GM12874 (cell line): ENCODE data around the gene IL1A.

Experiments used
- TF ChIP-seq, protein P1 (sequence below): IDR thresholded peaks from 2 replicates; pipeline ENCODE4 v1.5.1; 2011; ENCODE audit warnings: low read depth, mild to moderate bottlenecking, control low read depth, low read length, moderate library complexity; ENCODE audit not compliant: insufficient read depth

Gene IL1A, protein sequence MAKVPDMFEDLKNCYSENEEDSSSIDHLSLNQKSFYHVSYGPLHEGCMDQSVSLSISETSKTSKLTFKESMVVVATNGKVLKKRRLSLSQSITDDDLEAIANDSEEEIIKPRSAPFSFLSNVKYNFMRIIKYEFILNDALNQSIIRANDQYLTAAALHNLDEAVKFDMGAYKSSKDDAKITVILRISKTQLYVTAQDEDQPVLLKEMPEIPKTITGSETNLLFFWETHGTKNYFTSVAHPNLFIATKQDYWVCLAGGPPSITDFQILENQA

DNA sequence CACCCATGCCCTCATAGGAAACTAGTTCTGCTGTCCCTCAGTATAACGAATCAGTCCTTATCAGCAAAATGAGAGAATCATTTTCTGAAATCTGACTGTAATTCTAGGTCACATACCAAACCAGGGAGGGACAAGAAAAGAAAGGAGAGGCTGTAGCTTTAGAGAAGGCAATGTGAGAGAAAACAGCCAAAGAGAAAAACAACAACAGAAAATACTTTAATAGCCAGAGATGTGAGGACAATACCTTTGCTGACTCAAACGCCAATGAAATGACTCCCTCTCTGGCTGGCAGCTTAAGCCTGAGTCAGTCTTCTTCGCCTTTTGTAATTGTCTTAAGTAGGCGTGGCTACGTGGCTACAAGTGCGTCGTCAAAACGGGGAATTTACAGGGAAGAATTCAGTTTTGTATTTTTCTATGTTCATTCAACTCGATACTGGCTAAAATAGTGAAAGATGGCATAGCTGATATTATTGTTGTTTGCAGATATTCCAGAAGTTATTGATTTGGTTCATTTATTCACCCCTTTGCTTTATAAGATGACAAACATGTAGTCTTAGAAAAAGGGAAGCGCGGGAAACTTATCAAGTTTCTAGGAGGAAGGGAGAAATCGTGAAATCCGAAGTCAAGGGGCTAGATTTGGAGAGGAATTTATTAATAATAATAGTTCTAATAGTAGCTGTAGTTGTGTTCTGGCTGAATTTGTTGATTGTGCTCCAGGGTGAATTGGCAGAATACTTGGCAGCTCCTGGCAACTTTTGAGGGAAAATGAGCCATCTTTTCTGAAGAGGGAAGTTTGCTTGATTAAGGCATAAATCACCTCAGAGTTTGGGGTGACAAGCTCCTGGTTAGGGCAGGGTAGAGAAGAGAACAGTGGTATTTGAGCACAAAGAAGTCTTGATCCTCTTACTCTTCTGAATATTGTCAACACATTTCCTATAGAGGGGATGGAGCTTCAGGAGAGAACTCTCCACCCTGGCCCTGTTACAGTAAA, at the start of gene IL1A:
Gene IL1A (minus strand): TSS at position 295 of the 991 bp plus-strand sequence. CDS start 723 bp downstream, outside the sequence.
- TF ChIP-seq, protein P1, sequence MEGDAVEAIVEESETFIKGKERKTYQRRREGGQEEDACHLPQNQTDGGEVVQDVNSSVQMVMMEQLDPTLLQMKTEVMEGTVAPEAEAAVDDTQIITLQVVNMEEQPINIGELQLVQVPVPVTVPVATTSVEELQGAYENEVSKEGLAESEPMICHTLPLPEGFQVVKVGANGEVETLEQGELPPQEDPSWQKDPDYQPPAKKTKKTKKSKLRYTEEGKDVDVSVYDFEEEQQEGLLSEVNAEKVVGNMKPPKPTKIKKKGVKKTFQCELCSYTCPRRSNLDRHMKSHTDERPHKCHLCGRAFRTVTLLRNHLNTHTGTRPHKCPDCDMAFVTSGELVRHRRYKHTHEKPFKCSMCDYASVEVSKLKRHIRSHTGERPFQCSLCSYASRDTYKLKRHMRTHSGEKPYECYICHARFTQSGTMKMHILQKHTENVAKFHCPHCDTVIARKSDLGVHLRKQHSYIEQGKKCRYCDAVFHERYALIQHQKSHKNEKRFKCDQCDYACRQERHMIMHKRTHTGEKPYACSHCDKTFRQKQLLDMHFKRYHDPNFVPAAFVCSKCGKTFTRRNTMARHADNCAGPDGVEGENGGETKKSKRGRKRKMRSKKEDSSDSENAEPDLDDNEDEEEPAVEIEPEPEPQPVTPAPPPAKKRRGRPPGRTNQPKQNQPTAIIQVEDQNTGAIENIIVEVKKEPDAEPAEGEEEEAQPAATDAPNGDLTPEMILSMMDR: no peak

DNA sequence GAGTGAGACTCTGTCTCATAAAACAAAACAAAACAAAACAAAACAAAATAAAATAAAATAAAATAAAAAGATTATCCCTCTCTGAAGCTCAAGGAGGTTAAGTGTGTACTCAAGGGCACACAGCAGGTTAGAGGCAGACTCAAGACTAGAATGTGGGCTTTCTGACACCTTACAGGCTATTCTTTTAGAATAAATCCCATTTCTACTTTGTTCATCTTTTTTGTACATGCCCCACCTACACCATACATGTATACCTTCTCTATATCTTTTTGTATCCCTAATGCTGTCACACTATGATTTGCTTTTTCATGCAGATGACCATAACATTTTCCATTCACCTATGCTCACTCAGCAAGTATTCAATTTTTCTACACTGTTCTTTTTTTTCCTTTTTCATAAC, 49.7 kb upstream of the IL1A start:
- TF ChIP-seq, protein P1: no peak

DNA sequence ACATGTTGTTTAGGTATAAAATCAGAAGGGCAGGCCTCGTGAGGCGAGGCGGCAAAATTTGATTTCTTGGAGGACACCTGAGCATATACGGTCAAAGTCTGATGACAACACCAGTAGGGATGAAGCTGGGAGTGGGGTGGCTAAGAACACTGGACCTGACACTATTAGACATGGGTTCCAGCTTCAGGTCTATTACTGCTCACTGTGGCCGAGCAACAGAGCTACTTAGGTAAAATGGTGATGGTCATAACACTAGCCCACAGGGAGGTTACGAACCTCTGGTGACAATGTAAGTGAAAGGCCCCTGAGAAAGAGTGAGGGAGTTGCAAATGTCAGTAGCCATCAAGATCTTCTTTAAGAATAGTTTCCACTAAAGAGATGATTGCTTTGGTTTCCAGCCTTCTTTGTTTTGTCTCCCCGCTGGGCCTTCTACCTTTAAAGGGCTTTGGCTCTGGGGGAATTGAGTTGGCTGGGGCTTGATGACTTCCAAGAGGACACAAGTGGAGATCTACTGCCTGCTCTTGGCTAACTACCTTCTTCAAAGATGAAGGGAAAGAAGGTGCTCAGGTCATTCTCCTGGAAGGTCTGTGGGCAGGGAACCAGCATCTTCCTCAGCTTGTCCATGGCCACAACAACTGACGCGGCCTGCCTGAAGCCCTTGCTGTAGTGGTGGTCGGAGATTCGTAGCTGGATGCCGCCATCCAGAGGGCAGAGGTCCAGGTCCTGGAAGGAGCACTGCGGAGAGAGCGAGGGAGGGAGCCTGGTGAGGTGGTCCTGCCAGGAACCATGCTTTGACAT, 48.7 kb upstream of the IL1A start:
- TF ChIP-seq, protein P1: no peak

DNA sequence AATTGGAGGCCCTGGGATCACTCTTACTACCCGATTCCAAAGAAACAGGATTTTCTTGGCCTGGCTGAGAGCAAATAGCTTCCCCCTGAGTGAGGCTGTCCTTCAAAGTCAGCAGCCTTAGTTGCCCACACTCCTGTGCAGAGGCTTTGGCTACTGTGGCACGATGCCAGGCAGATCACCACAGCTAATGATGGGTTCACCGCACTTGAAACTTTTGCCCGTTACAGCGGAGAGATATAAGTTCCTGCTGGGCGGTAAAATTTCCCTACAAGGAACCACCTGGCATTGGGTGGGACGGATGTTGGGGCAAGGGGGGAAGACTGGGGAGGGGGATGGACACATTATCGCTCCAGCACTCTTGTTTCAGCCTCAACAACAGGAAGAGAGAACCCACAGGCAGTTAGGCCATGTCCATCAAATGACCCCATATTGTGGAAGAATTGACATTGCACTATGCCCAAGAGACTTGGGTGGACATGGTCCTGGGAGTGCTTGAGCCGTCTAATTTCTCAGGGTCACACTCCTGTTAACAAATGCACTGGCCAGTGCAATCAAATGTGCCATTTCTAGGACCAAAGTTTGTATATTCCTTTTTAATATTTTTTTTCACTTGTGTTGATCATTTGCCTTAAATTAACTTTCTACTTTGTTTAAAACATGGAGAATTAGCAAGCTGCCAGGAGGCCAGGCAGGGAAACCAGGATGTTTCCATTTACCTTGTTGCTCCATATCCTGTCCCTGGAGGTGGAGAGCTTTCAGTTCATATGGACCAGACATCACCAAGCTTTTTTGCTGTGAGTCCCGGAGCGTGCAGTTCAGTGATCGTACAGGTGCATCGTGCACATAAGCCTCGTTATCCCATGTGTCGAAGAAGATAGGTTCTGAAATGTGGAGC, 47.9 kb upstream of the IL1A start:
- TF ChIP-seq, protein P1: no peak

DNA sequence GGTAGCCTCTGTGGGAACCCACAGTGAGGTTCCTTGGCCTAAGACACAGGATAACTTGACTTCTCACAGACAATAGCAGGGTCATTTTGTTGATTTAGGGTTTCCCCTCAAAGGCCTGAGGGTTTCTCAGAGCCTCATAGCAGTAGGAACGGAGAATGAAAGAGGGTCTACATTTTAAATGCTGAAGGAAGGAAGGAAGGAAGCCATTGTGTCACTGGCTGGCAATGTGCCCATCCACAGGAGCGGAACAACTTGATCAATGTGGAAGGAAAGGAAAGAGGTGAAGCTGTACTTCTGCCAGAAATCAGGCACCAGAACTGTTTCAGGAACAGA, 47.2 kb upstream of the IL1A start:
- TF ChIP-seq, protein P1: no peak

DNA sequence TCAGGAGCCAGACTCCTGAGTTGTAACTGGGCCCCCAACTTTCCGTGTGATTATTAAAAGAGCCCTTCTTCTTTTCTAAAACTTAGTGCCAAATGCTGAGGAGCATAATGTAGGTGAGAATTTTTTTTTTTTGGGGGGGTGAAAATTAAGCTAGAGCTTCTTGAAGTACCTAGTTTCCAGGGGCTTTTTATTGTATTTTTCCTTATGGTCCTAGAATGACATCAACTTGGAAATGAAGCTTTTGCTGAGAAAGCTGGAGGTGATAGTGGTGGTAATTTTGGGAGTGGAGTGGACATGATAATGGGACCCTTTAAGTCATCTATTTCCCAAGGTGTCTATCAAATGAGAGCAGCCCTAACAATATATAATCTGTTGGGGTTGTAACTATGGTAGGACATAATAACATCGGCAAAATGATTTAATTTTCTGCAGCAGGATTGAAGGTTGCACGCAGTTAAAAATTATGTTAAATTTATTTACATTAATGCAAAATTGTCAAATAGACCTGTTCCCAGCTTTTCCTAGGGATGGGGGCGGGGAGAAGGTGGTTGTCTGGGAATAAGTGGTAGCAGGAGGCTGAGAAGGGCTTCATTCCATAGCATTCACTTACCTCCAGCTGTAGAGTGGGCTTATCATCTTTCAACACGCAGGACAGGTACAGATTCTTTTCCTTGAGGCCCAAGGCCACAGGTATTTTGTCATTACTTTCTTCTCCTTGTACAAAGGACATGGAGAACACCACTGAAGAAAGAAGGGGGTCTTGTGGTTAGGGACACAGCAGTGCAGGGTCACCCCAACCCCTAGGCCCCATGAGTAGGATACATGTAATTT, 46.6 kb upstream of the IL1A start:
- TF ChIP-seq, protein P1: no peak
